Testis (tissue), 3 donors: Measurements from ENCODE around the gene IFI27L2. TPM values are rescaled to one million over a fixed set of nuclear protein-coding genes. Genes with fewer than 3 reads are reported as not detected.

Experiments
- DNase-seq: peaks from one replicate; pipeline ENCODE4 v3.0.0-alpha.2; 2019
- H3K27ac ChIP-seq, 2 donors: fragments of 200-600 bp; sonication (generic); one replicate each; pipeline ENCODE4 v1.5.1; 2019
- H3K27me3 ChIP-seq: fragments of 200-600 bp; sonication (generic); one replicate; pipeline ENCODE4 v1.5.1; 2019
- H3K36me3 ChIP-seq: fragments of 200-600 bp; sonication (generic); one replicate; pipeline ENCODE4 v1.5.1; 2017; ENCODE audit warnings: low read depth; ENCODE audit errors: missing control alignments
- H3K4me1 ChIP-seq: fragments of 200-600 bp; sonication (generic); one replicate; pipeline ENCODE4 v1.5.1; 2019
- H3K4me3 ChIP-seq, 2 donors: fragments of 200-600 bp; sonication (generic); one replicate each; pipeline ENCODE4 v1.5.1; 2017 to 2019
- H3K9me3 ChIP-seq: fragments of 200-600 bp; sonication (generic); one replicate; pipeline ENCODE4 v1.5.1; 2017
- CTCF ChIP-seq, 3 experiments: fragments of 450-650 bp in 2 of 3; fragments of 200-600 bp in 1 of 3; sonication (generic) in 1 of 3; IDR thresholded peaks; one replicate each; pipeline ENCODE4 v1.5.1; 2016 to 2019; ENCODE audit warnings: antibody characterized with exemption in 3 of 3, mild to moderate bottlenecking in 2 of 3, moderate library complexity in 1 of 3
- POLR2A ChIP-seq: fragments of 450-650 bp; IDR thresholded peaks from one replicate; pipeline ENCODE4 v1.6.1; 2017; ENCODE audit warnings: antibody characterized with exemption, mild to moderate bottlenecking, moderate library complexity
- WGBS, 2 donors: methylation state at CpG; one replicate each; pipeline ENCODE4 v1.1.5; 2018; 5-methylcytosine and 5-hydroxymethylcytosine counted together
- intact Hi-C: fragments of 100-400 bp; cut with DNase I; formaldehyde crosslinking; loops from one replicate; pipeline ENCODE4 v1.15.1; 2023; ENCODE audit warnings: low total_unique reads
- polyA plus RNA-seq: library from polyadenylated mRNA; stranded (reverse); fragments of 350-450 nt; fragmentation: Illumina TruSeq; extraction: RNeasy Lipid Tissue Mini Kit (QIAGEN cat#74804); gene quantifications from one replicate; pipeline ENCODE4 v1.2.3, GENCODE V29; 2014; ENCODE audit warnings: low read depth, low replicate concordance; ENCODE audit not compliant: insufficient read depth
- total RNA-seq, 2 donors: library from RNA; depleted of rRNA; stranded (reverse); fragments of >200 nt; gene quantifications; one replicate each; pipeline ENCODE4 v1.2.3, GENCODE V29; 2016

IFI27L2 gene
- total and polyA plus RNA-seq, 3 donors from 2014 or later: 71.8 to 187 (median 182) TPM

- no peak for TF ChIP-seq CTCF (IDR thresholded peaks at IDR 0.05)
- no peak for TF ChIP-seq POLR2A
- no peak for DNase-seq
- no peaks in the 10 kb centered on the region for H3K27me3 ChIP-seq
- no peak overlapping the region for H3K4me3 ChIP-seq
- no peaks in the 10 kb centered on the region for H3K4me1 ChIP-seq
- intact Hi-C loops: no loop called here
- no peak overlapping the region for H3K27ac ChIP-seq
- no peaks in the 10 kb centered on the region for H3K36me3 ChIP-seq
- WGBS, 2 donors: 57 to 79% methylated on average over 1 of the region's 1 CpG
- no peaks in the 10 kb centered on the region for H3K9me3 ChIP-seq
Measured at GRCh38 chr14:94144765-94145164, 15.4 kb upstream of the IFI27L2 start.

- intact Hi-C loops: no loop called here
- Histone ChIP-seq H3K4me1 (no peaks in the 10 kb centered on the region), H3K27ac (no peak overlapping the region), H3K4me3 (no peak overlapping the region), H3K36me3 (no peaks in the 10 kb centered on the region), H3K9me3 (no peaks in the 10 kb centered on the region), H3K27me3 (no peaks in the 10 kb centered on the region)
- 90 to 94% methylated on average over 4 of the region's 4 CpGs for WGBS, 2 donors
- TF ChIP-seq POLR2A (no peak), CTCF (IDR thresholded peaks at IDR 0.05) (no peak)
- DNase-seq: no peak
Measured at GRCh38 chr14:94143711-94144110, 14.3 kb upstream of the IFI27L2 start.

- intact Hi-C loops: no loop called here
- no peaks in the 10 kb centered on the region for H3K36me3 ChIP-seq
- TF ChIP-seq POLR2A (no peak), CTCF (IDR thresholded peaks at IDR 0.05) (peak in 1 of 3 experiments; percentile 17)
- H3K27me3 ChIP-seq: no peaks in the 10 kb centered on the region
- WGBS, 2 donors: 87 to 89% methylated on average over 3 of the region's 3 CpGs
- H3K4me1 ChIP-seq: no peaks in the 10 kb centered on the region
- H3K9me3 ChIP-seq: no peaks in the 10 kb centered on the region
- DNase-seq: no peak
- no peak overlapping the region for H3K4me3 ChIP-seq
- no peak overlapping the region for H3K27ac ChIP-seq
Measured at GRCh38 chr14:94143239-94143638, 13.8 kb upstream of the IFI27L2 start.

- 85 to 86% methylated on average over 1 of the region's 1 CpG for WGBS, 2 donors
- TF ChIP-seq CTCF (IDR thresholded peaks at IDR 0.05) (no peak), POLR2A (no peak)
- Histone ChIP-seq H3K27ac (no peak overlapping the region), H3K9me3 (no peaks in the 10 kb centered on the region), H3K36me3 (no peaks in the 10 kb centered on the region), H3K4me3 (no peak overlapping the region), H3K4me1 (no peaks in the 10 kb centered on the region), H3K27me3 (no peaks in the 10 kb centered on the region)
- intact Hi-C loops: no loop called here
- DNase-seq: no peak
Measured at GRCh38 chr14:94142836-94143235, 13.4 kb upstream of the IFI27L2 start.

- DNase-seq: no peak
- Histone ChIP-seq H3K9me3 (no peaks in the 10 kb centered on the region), H3K4me3 (no peak overlapping the region), H3K27ac (no peak overlapping the region), H3K4me1 (no peaks in the 10 kb centered on the region), H3K27me3 (no peaks in the 10 kb centered on the region), H3K36me3 (no peaks in the 10 kb centered on the region)
- 86 to 92% methylated on average over 3 of the region's 3 CpGs for WGBS, 2 donors
- intact Hi-C loops: no loop called here
- TF ChIP-seq CTCF (IDR thresholded peaks at IDR 0.05): no peak
- no peak for TF ChIP-seq POLR2A
Measured at GRCh38 chr14:94142247-94142646, 12.8 kb upstream of the IFI27L2 start.
